Neutrophil (primary cell): Measurements from ENCODE around the gene KRTAP19-4.
"Not testable (repeated sequence)": the region's sequence is repeated elsewhere in the genome, so short reads cannot be mapped to it uniquely, and the experiment has no call there.

Experiments used
- H3K27ac ChIP-seq: fragments of 200-600 bp; sonication (generic); 2 replicates; pipeline ENCODE4 v1.5.1; 2016; ENCODE audit warnings: mild to moderate bottlenecking, moderate library complexity
- H3K27me3 ChIP-seq: fragments of 200-600 bp; sonication (generic); 2 replicates; pipeline ENCODE4 v1.6.0; 2016; ENCODE audit warnings: mild to moderate bottlenecking
- H3K36me3 ChIP-seq: fragments of 200-600 bp; sonication (generic); 2 replicates; pipeline ENCODE4 v1.5.1; 2017
- H3K4me1 ChIP-seq, 2 experiments: fragments of 200-600 bp in 1 of 2; sonication (generic) in 1 of 2; 1 replicate in 1 of 2; 2 replicates in 1 of 2; pipeline versions ENCODE4 v1.5.1 to v1.6.1; 2013 to 2016; ENCODE audit warnings: low read depth in 1 of 2, low read length in 1 of 2, mild to moderate bottlenecking in 1 of 2, moderate library complexity in 1 of 2; ENCODE audit not compliant: control insufficient read depth in 1 of 2, insufficient read depth in 1 of 2
- H3K4me3 ChIP-seq, 2 experiments: fragments of 200-600 bp in 1 of 2; sonication (generic) in 1 of 2; 1 replicate in 1 of 2; 2 replicates in 1 of 2; pipeline ENCODE4 v1.5.1; 2013 to 2016; ENCODE audit warnings: low read depth in 1 of 2, low read length in 1 of 2, mild to moderate bottlenecking in 1 of 2, moderate library complexity in 1 of 2
- H3K9me3 ChIP-seq: fragments of 200-600 bp; sonication (generic); 2 replicates; pipeline ENCODE4 v1.5.1; 2016
- TF ChIP-seq, protein P1 (sequence below): fragments of 200-600 bp; sonication (generic); IDR thresholded peaks from 2 replicates; pipeline ENCODE4 v1.5.1; 2016; ENCODE audit warnings: antibody characterized with exemption

KRTAP19-4 gene, protein sequence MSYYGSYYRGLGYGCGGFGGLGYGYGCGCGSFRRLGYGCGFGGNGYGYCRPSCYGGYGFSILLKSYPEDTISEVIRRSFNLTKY

DNA sequence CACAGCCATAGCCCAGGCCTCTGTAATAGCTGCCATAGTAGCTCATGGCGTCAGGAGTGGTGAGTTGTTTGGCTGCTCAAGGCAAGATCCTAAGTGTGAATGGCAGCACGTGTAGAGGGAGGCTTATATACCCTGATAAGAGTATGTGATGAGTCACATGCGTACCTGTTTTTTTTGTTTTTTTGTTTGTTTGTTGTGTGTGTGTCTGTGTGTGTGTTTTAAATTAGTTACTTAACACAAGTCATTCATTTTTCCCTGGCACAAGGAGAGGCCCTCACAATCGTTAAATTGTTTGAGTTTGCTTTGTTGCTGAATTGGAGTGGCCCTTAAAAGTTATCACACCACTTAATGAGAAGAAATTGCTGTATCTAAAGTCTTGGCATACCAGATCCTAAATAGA, at the start of gene KRTAP19-4:
KRTAP19-4 (minus strand) TSS at position 101 of the 400 bp plus-strand sequence; CDS start at position 46, 55 bp downstream.
- Histone ChIP-seq H3K9me3 (no peaks in the 10 kb centered on the region), H3K27me3 (no peaks in the 10 kb centered on the region), H3K4me1 (no peaks in the 10 kb centered on the region), H3K27ac (no peak within 1 kb of the TSS), H3K36me3 (no peaks in the 10 kb centered on the region), H3K4me3 (no peak within 1 kb of the TSS)
- TF ChIP-seq, protein P1, sequence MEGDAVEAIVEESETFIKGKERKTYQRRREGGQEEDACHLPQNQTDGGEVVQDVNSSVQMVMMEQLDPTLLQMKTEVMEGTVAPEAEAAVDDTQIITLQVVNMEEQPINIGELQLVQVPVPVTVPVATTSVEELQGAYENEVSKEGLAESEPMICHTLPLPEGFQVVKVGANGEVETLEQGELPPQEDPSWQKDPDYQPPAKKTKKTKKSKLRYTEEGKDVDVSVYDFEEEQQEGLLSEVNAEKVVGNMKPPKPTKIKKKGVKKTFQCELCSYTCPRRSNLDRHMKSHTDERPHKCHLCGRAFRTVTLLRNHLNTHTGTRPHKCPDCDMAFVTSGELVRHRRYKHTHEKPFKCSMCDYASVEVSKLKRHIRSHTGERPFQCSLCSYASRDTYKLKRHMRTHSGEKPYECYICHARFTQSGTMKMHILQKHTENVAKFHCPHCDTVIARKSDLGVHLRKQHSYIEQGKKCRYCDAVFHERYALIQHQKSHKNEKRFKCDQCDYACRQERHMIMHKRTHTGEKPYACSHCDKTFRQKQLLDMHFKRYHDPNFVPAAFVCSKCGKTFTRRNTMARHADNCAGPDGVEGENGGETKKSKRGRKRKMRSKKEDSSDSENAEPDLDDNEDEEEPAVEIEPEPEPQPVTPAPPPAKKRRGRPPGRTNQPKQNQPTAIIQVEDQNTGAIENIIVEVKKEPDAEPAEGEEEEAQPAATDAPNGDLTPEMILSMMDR, result no peak

DNA sequence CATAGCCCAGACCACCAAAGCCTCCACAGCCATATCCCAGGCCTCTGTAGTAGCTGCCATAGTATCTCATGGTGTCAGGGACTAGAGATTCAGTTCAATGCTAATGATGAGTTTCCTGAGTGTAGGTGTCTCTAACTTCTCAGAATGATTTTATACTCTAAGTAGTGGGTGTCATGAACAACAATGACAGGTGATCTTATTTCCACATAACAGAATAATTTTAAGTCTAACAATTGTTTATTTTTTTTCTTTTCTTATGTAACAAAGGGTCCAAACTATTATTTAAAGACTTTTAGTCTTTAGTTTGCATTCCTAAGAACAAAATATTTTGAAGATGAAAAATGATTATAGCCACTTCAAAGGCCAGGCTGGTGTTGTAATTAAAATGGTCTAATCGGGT, 44.8 kb upstream of the KRTAP19-4 start, which contains the start of gene KRTAP19-6:
KRTAP19-6 (minus strand) TSS at position 101 of the 400 bp plus-strand sequence; CDS start at position 70, 31 bp downstream.
- H3K27ac ChIP-seq, result no peak within 1 kb of the TSS
- H3K27me3 ChIP-seq, result no peaks in the 10 kb centered on the region
- TF ChIP-seq, protein P1, result no peak

DNA sequence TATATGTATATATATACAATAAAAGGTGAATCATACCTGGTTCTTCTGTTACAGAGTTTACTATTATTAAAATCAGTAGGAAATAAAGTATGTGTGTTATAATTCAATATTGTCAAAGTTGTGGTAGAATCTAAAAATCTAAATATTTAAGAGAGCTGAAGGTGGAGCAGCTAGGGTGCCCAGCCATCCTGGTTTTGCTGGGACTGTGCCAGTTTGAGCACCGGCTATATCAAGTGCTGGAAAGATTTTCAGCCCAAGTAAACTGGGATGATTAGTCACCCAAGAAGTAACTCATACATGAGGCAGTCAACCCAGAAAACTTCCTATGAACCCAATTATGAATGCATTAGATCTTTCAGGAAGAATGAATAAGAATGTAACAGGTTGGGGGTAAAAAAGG, 21.9 kb upstream of the KRTAP19-4 start:
- Histone ChIP-seq H3K27ac (no peak overlapping the region), H3K4me3 (no peak overlapping the region), H3K9me3 (no peaks in the 10 kb centered on the region), H3K27me3 (no peaks in the 10 kb centered on the region), H3K4me1 (no peaks in the 10 kb centered on the region), H3K36me3 (no peaks in the 10 kb centered on the region)
- TF ChIP-seq, protein P1, result no peak

More for the DNA sequence above, 44.8 kb upstream of the KRTAP19-4 start, which contains the start of gene KRTAP19-6:
- no peaks in the 10 kb centered on the region for H3K4me1 ChIP-seq
- no peaks in the 10 kb centered on the region for H3K36me3 ChIP-seq
- H3K9me3 ChIP-seq, result no peaks in the 10 kb centered on the region
- no peak within 1 kb of the TSS for H3K4me3 ChIP-seq

DNA sequence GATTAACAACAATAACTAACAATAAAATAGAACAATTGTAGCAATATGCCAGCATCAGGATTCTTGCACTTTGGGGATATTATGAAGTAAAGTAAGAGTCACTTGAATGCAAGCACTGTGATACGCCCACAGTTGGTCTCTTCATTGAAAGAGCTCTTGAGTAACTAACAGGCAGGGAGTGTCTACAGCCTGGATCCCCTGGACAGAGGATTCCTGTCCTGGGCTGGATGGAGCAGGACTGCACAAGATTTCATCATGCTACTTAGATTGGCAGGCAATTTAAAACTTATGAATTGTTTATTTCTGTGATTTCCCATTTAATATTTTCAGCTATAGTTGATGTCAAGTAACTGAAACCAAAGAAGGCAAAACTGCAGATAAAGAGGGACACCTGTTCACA, 18.7 kb upstream of the KRTAP19-4 start:
- Histone ChIP-seq H3K4me3 (no peak overlapping the region), H3K27me3 (no peaks in the 10 kb centered on the region), H3K36me3 (no peaks in the 10 kb centered on the region), H3K4me1 (no peaks in the 10 kb centered on the region), H3K27ac (no peak overlapping the region), H3K9me3 (no peaks in the 10 kb centered on the region)
- TF ChIP-seq, protein P1, result no peak

DNA sequence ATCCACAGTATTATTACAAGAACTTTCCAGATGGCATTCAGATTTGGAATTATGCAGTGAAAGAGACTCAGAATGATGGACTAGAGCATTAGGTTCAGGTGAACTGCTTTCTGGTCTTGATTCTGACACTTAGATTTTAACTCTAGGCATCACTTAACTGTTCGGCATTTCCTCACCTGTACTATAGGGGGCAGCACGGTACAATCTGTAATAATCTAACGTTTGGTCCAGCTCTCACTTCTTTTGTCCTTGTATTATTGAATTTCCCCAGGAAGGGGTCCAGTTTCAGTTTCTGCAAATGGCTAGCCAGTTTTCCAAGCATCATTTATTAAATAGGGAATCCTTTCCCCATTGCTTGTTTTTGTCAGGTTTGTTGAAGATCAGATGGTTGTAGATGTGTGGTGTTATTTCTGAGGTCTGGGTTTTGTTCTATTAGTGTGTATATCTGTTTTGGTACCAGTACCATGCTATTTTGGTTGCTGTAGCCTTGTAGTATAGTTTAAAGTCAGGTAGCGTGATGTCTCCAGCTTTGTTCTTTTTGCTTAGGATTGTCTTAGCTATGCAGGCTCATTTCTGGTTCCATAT, 8.7 kb upstream of the KRTAP19-4 start:
- not testable (repeated sequence) for H3K36me3 ChIP-seq, H3K4me1 ChIP-seq, H3K27ac ChIP-seq, H3K9me3 ChIP-seq, H3K4me3 ChIP-seq, H3K27me3 ChIP-seq

DNA sequence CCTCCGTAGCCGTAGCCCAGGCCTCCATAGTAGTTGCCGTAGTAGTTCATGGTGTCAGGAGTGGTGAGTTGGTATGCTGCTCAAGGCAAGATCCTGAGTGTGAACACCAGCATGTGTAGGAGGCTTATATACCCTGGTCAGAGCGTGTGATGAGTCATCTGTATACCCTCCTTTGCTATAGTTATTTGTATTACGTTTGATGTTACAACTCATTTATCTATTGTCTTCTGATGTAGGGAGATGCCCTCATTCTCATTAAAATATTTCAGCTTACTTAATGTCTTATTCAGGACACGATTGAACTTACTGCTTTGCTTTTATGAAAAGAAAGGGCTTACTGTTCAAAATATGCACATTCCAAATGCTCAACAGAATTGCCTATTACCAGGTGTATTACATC, 5.1 kb upstream of the KRTAP19-4 start, which contains the start of gene KRTAP19-5:
KRTAP19-5 (minus strand) TSS at position 101 of the 400 bp plus-strand sequence; CDS start at position 50, 51 bp downstream.
- Histone ChIP-seq H3K36me3 (no peaks in the 10 kb centered on the region), H3K27me3 (no peaks in the 10 kb centered on the region), H3K9me3 (no peaks in the 10 kb centered on the region), H3K4me1 (no peaks in the 10 kb centered on the region), H3K27ac (no peak within 1 kb of the TSS), H3K4me3 (no peak within 1 kb of the TSS)
- TF ChIP-seq, protein P1, result no peak
